DMS114 treated with DMSO at 0.1 percent for 48 hours (cell line): ENCODE measurements around the gene YIF1A.
"Not testable (repeated sequence)": the region's sequence is repeated elsewhere in the genome, so short reads cannot be mapped to it uniquely, and the experiment has no call there.

Experiments used
- DNase-seq: peaks from one replicate; lab custom pipeline; 2025; ENCODE audit not compliant: unreplicated experiment; lab: John Stamatoyannopoulos, UW

YIF1A gene

GRCh38 chr11:66326261-66327111 lies 37.5 kb upstream of the YIF1A start:
- no peak for DNase-seq

GRCh38 chr11:66325263-66325671 lies 36.3 kb upstream of the YIF1A start:
- no peak for DNase-seq

GRCh38 chr11:66324664-66325063 lies 35.7 kb upstream of the YIF1A start:
- no peak for DNase-seq

GRCh38 chr11:66323684-66324083 lies 34.7 kb upstream of the YIF1A start:
- no peak for DNase-seq

GRCh38 chr11:66322732-66323427 lies 33.9 kb upstream of the YIF1A start:
- no peak for DNase-seq

GRCh38 chr11:66321606-66322005 lies 32.7 kb upstream of the YIF1A start:
- DNase-seq: no peak

GRCh38 chr11:66320748-66321147 lies 31.8 kb upstream of the YIF1A start:
- not testable (repeated sequence) for DNase-seq

GRCh38 chr11:66320289-66320688 lies 31.3 kb upstream of the YIF1A start:
- DNase-seq: not testable (repeated sequence)

- DNase-seq: no peak
These were observed 29.6 kb upstream of the YIF1A start for GRCh38 chr11:66318600-66318970.

- DNase-seq: no peak
These were observed 29.0 kb upstream of the YIF1A start for GRCh38 chr11:66317723-66318599.

GRCh38 chr11:66317322-66317722 lies 28.4 kb upstream of the YIF1A start:
- DNase-seq: no peak

- no peak for DNase-seq
These were observed 27.9 kb upstream of the YIF1A start, which contains the start of gene CD248 for GRCh38 chr11:66316849-66317251. Gene CD248 (minus strand): TSS chr11:66317044. CDS start chr11:66317027, 17 bp downstream.

GRCh38 chr11:66315921-66316811 lies 27.2 kb upstream of the YIF1A start:
- DNase-seq: no peak

GRCh38 chr11:66315498-66315885 lies 26.5 kb upstream of the YIF1A start:
- DNase-seq: no peak

- no peak for DNase-seq
These were observed 25.9 kb upstream of the YIF1A start for GRCh38 chr11:66314561-66315497.

- DNase-seq: no peak
These were observed 25.2 kb upstream of the YIF1A start for GRCh38 chr11:66314186-66314501.

- no peak for DNase-seq
These were observed 24.6 kb upstream of the YIF1A start for GRCh38 chr11:66313321-66314185.

- peak; percentile 93 for DNase-seq
These were observed 23.8 kb upstream of the YIF1A start for GRCh38 chr11:66312549-66313320.
